HL-60 (cell line): ENCODE data around the gene CHN1.

Source experiments
- DNase-seq, 2 experiments: peaks; one replicate each; pipeline ENCODE4 v3.0.0-alpha.2; 2010 to 2020; ENCODE audit warnings: low read depth in 1 of 2, low spot score in 1 of 2
- H3K27ac ChIP-seq: fragments of 250-450 bp; sonication (Bioruptor Pico); replicated peaks from 2 replicates; pipeline ENCODE4 v1.5.1; 2020; ENCODE audit warnings: mild to moderate bottlenecking, moderate library complexity
- H3K27me3 ChIP-seq: fragments of 250-450 bp; sonication (Bioruptor Pico); 2 replicates; pipeline ENCODE4 v1.5.1; 2021; ENCODE audit warnings: mild to moderate bottlenecking, moderate library complexity; ENCODE audit not compliant: insufficient read depth, poor library complexity, severe bottlenecking
- H3K4me3 ChIP-seq: replicated peaks from 2 replicates; pipeline ENCODE4 v1.5.1; 2011; ENCODE audit warnings: mild to moderate bottlenecking, control low read depth, low read length; ENCODE audit not compliant: insufficient read depth
- GABPA ChIP-seq: IDR thresholded peaks from 2 replicates; pipeline ENCODE4 v1.6.1; 2012; ENCODE audit warnings: low read depth
- POLR2AphosphoS5 ChIP-seq: IDR thresholded peaks from 2 replicates; pipeline ENCODE4 v1.6.1; 2012; ENCODE audit warnings: low read depth
- SPI1 ChIP-seq: IDR thresholded peaks from 2 replicates; pipeline ENCODE4 v1.6.1; 2012; ENCODE audit warnings: low read depth, mild to moderate bottlenecking, borderline replicate concordance
- TF ChIP-seq, protein P1 (sequence below): IDR thresholded peaks from 2 replicates; pipeline ENCODE4 v1.6.1; 2012; ENCODE audit warnings: low read depth; ENCODE audit not compliant: insufficient replicate concordance
- TF ChIP-seq, protein P2 (sequence below): IDR thresholded peaks from one replicate; pipeline ENCODE4 v1.5.1; 2011; ENCODE audit warnings: low read length, control low read depth, inconsistent platforms; ENCODE audit not compliant: insufficient read depth

Gene CHN1

DNA sequence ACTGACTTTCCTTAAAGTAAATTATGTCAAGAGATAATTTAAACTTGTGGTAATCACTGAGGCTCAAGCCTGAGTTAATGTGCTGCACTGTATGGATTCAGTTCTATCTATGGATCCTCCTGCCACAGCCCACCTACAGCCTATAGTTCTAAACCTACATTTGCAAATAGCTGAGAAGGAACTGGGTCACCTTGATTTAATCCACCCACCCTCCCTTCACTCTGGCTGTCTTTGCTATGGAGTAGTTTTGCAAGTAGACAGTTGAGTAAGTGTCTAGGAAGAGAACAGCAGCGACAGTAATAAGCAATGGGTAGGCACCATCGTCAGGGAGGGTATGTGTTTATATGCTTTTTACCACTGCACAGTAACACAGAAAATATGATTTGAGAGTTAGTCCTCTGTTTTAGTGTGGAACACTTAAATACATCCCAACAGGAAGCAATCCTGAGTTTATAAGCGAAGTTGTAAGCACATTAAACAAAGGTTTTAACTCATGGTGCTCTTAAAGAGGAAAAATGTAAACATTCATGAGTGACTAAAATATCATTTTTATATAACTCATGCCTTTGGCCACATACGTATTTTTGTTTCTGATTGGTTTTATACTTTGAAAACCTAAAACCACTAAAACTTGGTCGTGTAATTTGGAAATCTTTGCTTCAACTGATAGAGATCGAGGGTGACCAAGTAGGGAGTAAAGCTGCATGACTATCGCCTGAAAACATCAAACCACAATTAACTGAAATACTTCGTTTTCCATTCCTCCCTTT is 204.6 kb downstream of the CHN1 start:
- no peak overlapping the region for H3K4me3 ChIP-seq
- TF ChIP-seq GABPA (no peak), SPI1 (no peak), POLR2AphosphoS5 (no peak)
- TF ChIP-seq, protein P1, sequence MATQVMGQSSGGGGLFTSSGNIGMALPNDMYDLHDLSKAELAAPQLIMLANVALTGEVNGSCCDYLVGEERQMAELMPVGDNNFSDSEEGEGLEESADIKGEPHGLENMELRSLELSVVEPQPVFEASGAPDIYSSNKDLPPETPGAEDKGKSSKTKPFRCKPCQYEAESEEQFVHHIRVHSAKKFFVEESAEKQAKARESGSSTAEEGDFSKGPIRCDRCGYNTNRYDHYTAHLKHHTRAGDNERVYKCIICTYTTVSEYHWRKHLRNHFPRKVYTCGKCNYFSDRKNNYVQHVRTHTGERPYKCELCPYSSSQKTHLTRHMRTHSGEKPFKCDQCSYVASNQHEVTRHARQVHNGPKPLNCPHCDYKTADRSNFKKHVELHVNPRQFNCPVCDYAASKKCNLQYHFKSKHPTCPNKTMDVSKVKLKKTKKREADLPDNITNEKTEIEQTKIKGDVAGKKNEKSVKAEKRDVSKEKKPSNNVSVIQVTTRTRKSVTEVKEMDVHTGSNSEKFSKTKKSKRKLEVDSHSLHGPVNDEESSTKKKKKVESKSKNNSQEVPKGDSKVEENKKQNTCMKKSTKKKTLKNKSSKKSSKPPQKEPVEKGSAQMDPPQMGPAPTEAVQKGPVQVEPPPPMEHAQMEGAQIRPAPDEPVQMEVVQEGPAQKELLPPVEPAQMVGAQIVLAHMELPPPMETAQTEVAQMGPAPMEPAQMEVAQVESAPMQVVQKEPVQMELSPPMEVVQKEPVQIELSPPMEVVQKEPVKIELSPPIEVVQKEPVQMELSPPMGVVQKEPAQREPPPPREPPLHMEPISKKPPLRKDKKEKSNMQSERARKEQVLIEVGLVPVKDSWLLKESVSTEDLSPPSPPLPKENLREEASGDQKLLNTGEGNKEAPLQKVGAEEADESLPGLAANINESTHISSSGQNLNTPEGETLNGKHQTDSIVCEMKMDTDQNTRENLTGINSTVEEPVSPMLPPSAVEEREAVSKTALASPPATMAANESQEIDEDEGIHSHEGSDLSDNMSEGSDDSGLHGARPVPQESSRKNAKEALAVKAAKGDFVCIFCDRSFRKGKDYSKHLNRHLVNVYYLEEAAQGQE, result no peak
- TF ChIP-seq, protein P2, sequence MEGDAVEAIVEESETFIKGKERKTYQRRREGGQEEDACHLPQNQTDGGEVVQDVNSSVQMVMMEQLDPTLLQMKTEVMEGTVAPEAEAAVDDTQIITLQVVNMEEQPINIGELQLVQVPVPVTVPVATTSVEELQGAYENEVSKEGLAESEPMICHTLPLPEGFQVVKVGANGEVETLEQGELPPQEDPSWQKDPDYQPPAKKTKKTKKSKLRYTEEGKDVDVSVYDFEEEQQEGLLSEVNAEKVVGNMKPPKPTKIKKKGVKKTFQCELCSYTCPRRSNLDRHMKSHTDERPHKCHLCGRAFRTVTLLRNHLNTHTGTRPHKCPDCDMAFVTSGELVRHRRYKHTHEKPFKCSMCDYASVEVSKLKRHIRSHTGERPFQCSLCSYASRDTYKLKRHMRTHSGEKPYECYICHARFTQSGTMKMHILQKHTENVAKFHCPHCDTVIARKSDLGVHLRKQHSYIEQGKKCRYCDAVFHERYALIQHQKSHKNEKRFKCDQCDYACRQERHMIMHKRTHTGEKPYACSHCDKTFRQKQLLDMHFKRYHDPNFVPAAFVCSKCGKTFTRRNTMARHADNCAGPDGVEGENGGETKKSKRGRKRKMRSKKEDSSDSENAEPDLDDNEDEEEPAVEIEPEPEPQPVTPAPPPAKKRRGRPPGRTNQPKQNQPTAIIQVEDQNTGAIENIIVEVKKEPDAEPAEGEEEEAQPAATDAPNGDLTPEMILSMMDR, result no peak
- no peak for DNase-seq
- H3K27ac ChIP-seq, result no peak overlapping the region
- peaks cover 7% of the 10 kb centered on the region for H3K27me3 ChIP-seq

DNA sequence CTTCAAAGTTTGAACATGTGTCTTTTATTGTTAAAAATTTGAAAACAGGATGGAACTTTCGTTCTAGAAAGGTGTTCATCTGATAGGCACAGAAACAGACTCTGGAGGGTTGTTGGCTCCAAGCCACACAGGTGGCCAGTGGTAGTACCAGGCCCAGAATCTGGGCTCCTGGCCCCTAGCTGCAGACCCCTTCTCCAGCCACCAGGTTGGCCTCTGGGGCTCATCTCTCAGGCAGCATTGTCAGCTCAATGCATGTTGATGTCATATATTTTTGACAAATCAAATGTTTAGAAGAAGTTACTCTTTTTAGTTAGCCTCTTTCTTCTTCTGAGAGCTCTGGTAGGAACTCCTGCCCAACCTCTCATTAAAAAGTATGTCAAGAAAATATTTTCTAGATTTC is 206.4 kb downstream of the CHN1 start:
- H3K4me3 ChIP-seq, result no peak overlapping the region
- TF ChIP-seq, protein P2, result no peak
- TF ChIP-seq, protein P1, result no peak
- TF ChIP-seq POLR2AphosphoS5 (no peak), SPI1 (no peak), GABPA (no peak)
- no peaks in the 10 kb centered on the region for H3K27me3 ChIP-seq
- no peak for DNase-seq
- no peak overlapping the region for H3K27ac ChIP-seq

GRCh38 chr2:174797781-174798276 is 207.4 kb downstream of the CHN1 start:
- Histone ChIP-seq H3K27me3 (peaks cover 2% of the 10 kb centered on the region), H3K27ac (no peak overlapping the region), H3K4me3 (no peak overlapping the region)
- no peak for DNase-seq
- TF ChIP-seq GABPA (no peak), POLR2AphosphoS5 (no peak), SPI1 (no peak)
- TF ChIP-seq, protein P1, result no peak
- TF ChIP-seq, protein P2, result no peak
